DOHH2 (cell line): ENCODE measurements around the gene BTG1.

Experiments used
- CTCF ChIP-seq: fragments of 200-600 bp; sonication (generic); IDR thresholded peaks from one replicate; pipeline ENCODE4 v1.5.1; 2014; ENCODE audit warnings: antibody characterized with exemption, mild to moderate bottlenecking, low read depth, low read length; ENCODE audit not compliant: poor library complexity, severe bottlenecking
- EZH2phosphoT487 ChIP-seq: fragments of 200-600 bp; sonication (generic); IDR thresholded peaks from 2 replicates; pipeline ENCODE4 v1.6.1; 2017; ENCODE audit warnings: borderline replicate concordance, mild to moderate bottlenecking, antibody characterized with exemption, low read length, moderate library complexity, mixed read lengths

DNA sequence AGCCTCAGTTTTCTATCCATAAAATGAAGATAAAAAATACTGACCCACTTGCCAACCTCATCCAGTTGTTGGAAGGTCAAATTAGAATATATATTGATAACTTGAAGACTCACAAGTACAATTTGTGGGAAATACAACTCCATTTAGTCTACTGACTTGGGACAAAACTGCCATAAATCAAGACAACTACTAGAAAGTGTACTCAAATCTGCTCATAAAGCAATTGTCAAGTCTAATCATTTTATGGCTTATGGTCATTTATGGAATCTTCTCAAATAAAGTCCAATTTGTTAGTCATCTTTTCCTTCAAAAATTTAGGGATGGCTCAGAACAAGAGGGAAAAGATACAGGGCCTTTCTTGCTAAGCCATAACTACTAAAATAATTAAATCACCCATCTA lies 7.0 kb downstream of the BTG1 start:
- TF ChIP-seq CTCF (no peak), EZH2phosphoT487 (no peak)
